Activated T-cell treated with anti-CD3 and anti-CD28 coated beads, Interleukin-2, amount 50 U/mL, for 24 hours (primary cell): ENCODE data around the gene SLC48A1.

ENCODE experiments used
- DNase-seq: peaks from one replicate; pipeline ENCODE4 v3.0.0-alpha.2; 2020
- H3K27ac Mint-ChIP-seq: 2 replicates; pipeline ENCODE4 v1.8.0; 2020; ENCODE audit warnings: mild to moderate bottlenecking, mixed read lengths
- H3K27me3 Mint-ChIP-seq: 2 replicates; pipeline ENCODE4 v1.8.0; 2020; ENCODE audit warnings: mixed read lengths
- H3K36me3 Mint-ChIP-seq: 2 replicates; pipeline ENCODE4 v1.8.0; 2020; ENCODE audit warnings: low read depth, mixed read lengths
- H3K4me1 Mint-ChIP-seq: 2 replicates; pipeline ENCODE4 v1.8.0; 2020; ENCODE audit warnings: low read depth, mixed read lengths
- H3K4me3 Mint-ChIP-seq: 2 replicates; pipeline ENCODE4 v1.8.0; 2020; ENCODE audit warnings: mild to moderate bottlenecking, moderate library complexity, mixed read lengths
- H3K9me3 Mint-ChIP-seq: 2 replicates; pipeline ENCODE4 v1.8.0; 2020; ENCODE audit warnings: mixed read lengths

Gene SLC48A1

DNA sequence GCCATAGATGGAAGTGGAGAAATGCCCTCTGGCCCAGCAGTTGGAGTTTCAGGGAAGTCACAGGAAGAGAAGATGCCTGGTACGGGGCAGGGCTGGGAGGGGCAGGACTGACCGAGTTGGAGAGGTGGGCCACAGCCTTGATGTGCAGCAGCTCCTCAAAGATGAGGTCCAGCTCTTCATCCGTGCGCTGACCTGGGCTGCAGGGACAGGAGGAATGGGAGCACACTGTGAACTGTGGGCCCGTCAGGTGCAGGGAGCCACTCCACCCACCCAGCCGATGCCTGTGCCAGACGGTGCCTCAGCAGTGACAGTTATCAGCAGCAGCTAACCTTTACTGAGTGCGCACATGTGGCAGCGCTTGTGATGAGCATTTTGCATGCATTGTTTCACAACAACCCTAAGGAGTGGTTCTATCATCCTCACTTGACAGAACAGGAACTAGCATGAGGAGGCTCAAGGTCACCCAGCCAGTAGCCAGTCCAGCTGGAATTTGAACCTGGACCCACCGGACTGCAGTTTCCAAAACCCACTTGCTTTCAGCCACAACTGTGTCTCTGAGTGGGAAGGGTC, 22.7 kb upstream of the SLC48A1 start:
- no peak overlapping the region for H3K27ac Mint-ChIP-seq
- H3K27me3 Mint-ChIP-seq: no peaks in the 10 kb centered on the region
- H3K9me3 Mint-ChIP-seq: no peaks in the 10 kb centered on the region
- H3K36me3 Mint-ChIP-seq: no peaks in the 10 kb centered on the region
- no peak overlapping the region for H3K4me3 Mint-ChIP-seq
- DNase-seq: no peak
- peaks cover 10% of the 10 kb centered on the region for H3K4me1 Mint-ChIP-seq

DNA sequence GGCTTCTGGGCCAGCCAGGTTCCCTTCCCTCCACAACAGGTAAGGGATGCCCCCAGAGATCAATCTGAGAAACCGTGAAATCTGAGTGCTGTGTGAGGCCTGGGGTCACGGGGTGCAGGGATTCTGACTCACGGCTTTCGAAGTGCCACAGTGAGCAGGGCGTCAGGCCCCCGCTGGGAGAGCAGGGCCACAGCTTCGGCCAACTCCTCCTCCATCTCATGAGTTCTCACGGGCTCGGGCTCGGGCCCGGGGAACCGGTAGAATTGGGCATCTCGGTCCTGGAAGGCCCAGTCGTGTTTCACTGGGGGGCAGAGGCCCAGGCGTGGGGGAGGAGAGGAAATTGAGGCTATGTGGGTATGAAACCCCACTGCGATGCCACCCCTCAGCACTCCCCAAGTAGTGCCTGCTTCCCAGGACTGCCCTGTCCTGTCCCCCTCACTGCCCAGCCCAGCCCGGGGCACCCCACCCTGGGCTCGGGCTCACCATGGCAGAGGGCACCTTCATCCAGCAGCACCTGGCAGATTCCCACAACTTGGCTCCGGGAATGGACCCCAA, 22.0 kb upstream of the SLC48A1 start:
- H3K27me3 Mint-ChIP-seq: no peaks in the 10 kb centered on the region
- H3K4me3 Mint-ChIP-seq: no peak overlapping the region
- H3K4me1 Mint-ChIP-seq: peaks cover 17% of the 10 kb centered on the region
- H3K27ac Mint-ChIP-seq: no peak overlapping the region
- no peak for DNase-seq
- H3K36me3 Mint-ChIP-seq: no peaks in the 10 kb centered on the region
- no peaks in the 10 kb centered on the region for H3K9me3 Mint-ChIP-seq

- Mint-ChIP-seq H3K27ac (no peak overlapping the region), H3K36me3 (no peaks in the 10 kb centered on the region), H3K4me1 (peaks cover 23% of the 10 kb centered on the region), H3K27me3 (no peaks in the 10 kb centered on the region), H3K4me3 (no peak overlapping the region), H3K9me3 (no peaks in the 10 kb centered on the region)
- DNase-seq: no peak
These were observed 21.5 kb upstream of the SLC48A1 start for GRCh38 chr12:47751561-47751960.

DNA sequence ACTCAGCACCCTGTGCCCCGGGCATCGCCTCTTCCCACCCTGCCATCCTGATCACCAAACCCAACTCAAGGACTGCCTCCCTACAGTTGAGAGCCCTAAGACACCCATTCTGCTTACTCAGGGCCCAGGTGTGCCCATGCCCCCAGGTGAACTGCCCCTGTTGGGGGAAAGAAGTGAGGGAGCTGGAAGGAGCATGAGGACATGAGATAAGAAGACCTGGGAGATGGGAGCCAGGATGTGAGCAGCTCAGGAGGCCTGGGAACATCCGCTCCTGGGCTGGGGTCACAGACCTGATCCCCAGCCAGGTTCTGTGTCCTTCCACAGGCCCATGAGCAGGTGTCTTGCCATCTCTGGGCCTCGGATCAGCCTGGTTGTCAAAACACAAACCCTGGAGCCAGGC, 20.9 kb upstream of the SLC48A1 start:
- Mint-ChIP-seq H3K36me3 (no peaks in the 10 kb centered on the region), H3K27me3 (no peaks in the 10 kb centered on the region), H3K9me3 (no peaks in the 10 kb centered on the region), H3K4me3 (no peak overlapping the region), H3K4me1 (peaks cover 25% of the 10 kb centered on the region), H3K27ac (no peak overlapping the region)
- DNase-seq: no peak

- DNase-seq: no peak
- no peaks in the 10 kb centered on the region for H3K27me3 Mint-ChIP-seq
- H3K9me3 Mint-ChIP-seq: no peaks in the 10 kb centered on the region
- peaks cover 29% of the 10 kb centered on the region for H3K4me1 Mint-ChIP-seq
- no peak overlapping the region for H3K4me3 Mint-ChIP-seq
- H3K27ac Mint-ChIP-seq: no peak overlapping the region
- no peaks in the 10 kb centered on the region for H3K36me3 Mint-ChIP-seq
These were observed 20.5 kb upstream of the SLC48A1 start for GRCh38 chr12:47752552-47752951.

GRCh38 chr12:47753021-47754001, 19.7 kb upstream of the SLC48A1 start:
- Mint-ChIP-seq H3K27ac (no peak overlapping the region), H3K36me3 (no peaks in the 10 kb centered on the region), H3K4me1 (peaks cover 33% of the 10 kb centered on the region), H3K4me3 (no peak overlapping the region), H3K9me3 (no peaks in the 10 kb centered on the region), H3K27me3 (no peaks in the 10 kb centered on the region)
- no peak for DNase-seq

DNA sequence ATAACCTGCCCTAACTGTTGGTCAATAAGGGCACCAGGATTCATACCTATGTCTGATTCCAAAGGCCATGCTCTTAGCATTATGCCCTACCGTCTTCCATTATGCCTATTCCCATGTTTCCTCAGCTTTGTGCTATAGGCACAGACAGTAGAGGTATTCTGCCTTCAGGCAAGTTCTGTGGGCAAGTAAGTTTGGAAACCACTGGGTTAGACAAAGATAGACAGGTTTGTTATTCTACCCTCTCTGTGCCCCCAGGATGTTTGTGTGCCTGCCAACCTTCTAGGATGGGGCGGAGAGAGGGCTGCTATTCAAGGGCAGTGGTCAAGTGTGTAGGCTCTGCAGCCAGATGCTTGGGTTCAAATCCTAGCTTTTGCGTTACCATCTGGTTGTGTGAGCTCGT, 18.9 kb upstream of the SLC48A1 start:
- H3K27ac Mint-ChIP-seq: no peak overlapping the region
- no peaks in the 10 kb centered on the region for H3K9me3 Mint-ChIP-seq
- no peak for DNase-seq
- no peaks in the 10 kb centered on the region for H3K36me3 Mint-ChIP-seq
- no peaks in the 10 kb centered on the region for H3K27me3 Mint-ChIP-seq
- H3K4me3 Mint-ChIP-seq: no peak overlapping the region
- H3K4me1 Mint-ChIP-seq: peaks cover 39% of the 10 kb centered on the region

- peaks cover 42% of the 10 kb centered on the region for H3K4me1 Mint-ChIP-seq
- no peaks in the 10 kb centered on the region for H3K27me3 Mint-ChIP-seq
- no peaks in the 10 kb centered on the region for H3K9me3 Mint-ChIP-seq
- H3K36me3 Mint-ChIP-seq: no peaks in the 10 kb centered on the region
- H3K27ac Mint-ChIP-seq: no peak overlapping the region
- no peak for DNase-seq
- H3K4me3 Mint-ChIP-seq: no peak overlapping the region
These were observed 18.2 kb upstream of the SLC48A1 start for GRCh38 chr12:47754881-47755280.

DNA sequence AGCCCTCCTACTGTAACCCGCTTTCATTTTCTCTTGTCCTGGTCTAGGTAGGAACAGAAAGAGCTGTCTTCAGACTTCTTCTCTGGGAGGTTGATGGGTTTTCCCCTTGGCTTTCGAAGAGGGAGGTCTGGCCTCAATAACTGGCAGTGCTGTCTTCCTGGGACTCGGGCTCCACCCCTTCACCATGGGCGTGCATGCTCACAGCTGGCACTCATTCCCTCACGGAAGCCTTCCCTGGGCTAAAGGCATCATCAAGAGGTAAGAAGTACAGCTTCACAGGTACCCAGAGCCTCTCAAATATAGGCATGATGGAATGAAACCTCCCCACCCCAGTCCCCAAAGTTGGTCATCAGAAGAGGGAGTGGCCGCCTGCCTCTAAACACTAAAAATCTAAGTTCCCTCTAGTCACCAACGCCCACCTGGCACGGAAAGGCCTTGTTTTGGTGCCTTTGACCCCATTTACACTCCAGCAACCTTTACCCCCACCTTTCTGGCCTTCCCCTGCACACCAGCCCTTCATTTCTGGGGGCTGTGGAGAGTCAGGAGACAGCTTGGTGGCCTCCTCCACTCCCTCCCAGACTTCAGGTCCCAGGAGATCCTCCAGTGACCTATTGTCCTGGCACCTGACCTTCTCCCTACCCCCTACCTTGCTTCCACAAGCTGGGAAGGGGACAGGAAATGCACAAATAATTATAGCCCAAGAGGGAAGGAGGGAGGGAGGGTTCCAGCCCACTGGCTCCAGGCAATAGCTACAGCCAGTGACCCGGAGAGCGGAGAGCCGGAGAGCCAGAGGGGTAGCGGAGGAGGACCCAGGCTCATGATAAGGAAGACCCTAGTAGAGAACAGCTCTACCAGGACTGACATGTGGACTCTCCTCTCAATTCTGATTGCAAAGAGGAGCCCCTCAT, 17.1 kb upstream of the SLC48A1 start:
- H3K27me3 Mint-ChIP-seq: no peaks in the 10 kb centered on the region

GRCh38 chr12:47757364-47757839, 15.6 kb upstream of the SLC48A1 start:
- no peaks in the 10 kb centered on the region for H3K9me3 Mint-ChIP-seq
- no peak overlapping the region for H3K4me3 Mint-ChIP-seq
- H3K36me3 Mint-ChIP-seq: no peaks in the 10 kb centered on the region
- peaks cover 44% of the 10 kb centered on the region for H3K4me1 Mint-ChIP-seq
- no peaks in the 10 kb centered on the region for H3K27me3 Mint-ChIP-seq
- DNase-seq: peak; percentile 35
- H3K27ac Mint-ChIP-seq: peak overlapping the region; percentile 31

More for the DNA sequence above, 17.1 kb upstream of the SLC48A1 start:
- H3K4me1 Mint-ChIP-seq: peaks cover 42% of the 10 kb centered on the region
- peak overlapping the region; percentile 24 for H3K27ac Mint-ChIP-seq
- H3K9me3 Mint-ChIP-seq: no peaks in the 10 kb centered on the region
- H3K4me3 Mint-ChIP-seq: peak overlapping the region; percentile 5
- DNase-seq: peak; percentile 57
- no peaks in the 10 kb centered on the region for H3K36me3 Mint-ChIP-seq

DNA sequence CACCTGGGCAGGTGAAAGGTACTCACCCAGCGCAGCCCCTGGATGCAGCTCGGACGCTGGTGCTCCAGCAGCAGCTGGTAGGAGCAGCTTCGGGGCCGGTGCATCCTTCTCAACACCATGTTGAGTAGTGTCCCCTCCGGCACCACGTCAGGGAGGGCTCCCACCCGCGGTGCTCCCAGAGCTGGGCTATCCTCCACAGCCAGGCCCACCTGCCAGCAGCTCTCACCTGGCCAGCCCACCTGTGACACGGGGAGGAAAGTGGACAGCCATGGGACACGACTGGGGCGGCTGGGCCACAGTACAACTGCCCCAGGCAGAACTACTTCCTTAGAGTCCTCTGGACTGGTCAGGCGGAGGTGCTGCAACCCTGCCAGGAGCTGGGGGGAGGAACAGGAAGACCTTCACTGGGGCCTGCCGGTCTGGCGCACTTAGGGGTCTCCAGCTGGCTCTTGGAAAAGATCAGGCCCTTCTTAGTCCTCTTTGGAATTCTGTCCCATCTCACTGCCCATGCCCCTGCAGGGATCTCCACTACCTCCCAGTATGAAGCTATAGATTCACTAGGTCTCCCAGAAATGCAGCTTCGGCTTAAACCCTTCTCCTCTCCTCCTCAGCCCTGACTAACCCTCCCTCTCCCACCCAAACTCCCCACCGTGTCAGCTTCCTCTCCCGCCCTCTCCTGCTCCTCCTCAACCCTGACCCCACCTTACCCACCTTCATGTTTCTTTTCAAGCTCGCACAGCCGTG, 15.0 kb upstream of the SLC48A1 start:
- H3K9me3 Mint-ChIP-seq: no peaks in the 10 kb centered on the region
- no peaks in the 10 kb centered on the region for H3K27me3 Mint-ChIP-seq
- no peak for DNase-seq
- peak overlapping the region; percentile 38 for H3K4me3 Mint-ChIP-seq
- H3K36me3 Mint-ChIP-seq: no peaks in the 10 kb centered on the region
- peak overlapping the region; percentile 31 for H3K27ac Mint-ChIP-seq
- H3K4me1 Mint-ChIP-seq: peaks cover 44% of the 10 kb centered on the region

GRCh38 chr12:47758584-47758833, 14.5 kb upstream of the SLC48A1 start:
- no peak overlapping the region for H3K27ac Mint-ChIP-seq
- no peaks in the 10 kb centered on the region for H3K9me3 Mint-ChIP-seq
- H3K36me3 Mint-ChIP-seq: no peaks in the 10 kb centered on the region
- peaks cover 44% of the 10 kb centered on the region for H3K4me1 Mint-ChIP-seq
- DNase-seq: no peak
- peak overlapping the region; percentile 38 for H3K4me3 Mint-ChIP-seq
- H3K27me3 Mint-ChIP-seq: no peaks in the 10 kb centered on the region

DNA sequence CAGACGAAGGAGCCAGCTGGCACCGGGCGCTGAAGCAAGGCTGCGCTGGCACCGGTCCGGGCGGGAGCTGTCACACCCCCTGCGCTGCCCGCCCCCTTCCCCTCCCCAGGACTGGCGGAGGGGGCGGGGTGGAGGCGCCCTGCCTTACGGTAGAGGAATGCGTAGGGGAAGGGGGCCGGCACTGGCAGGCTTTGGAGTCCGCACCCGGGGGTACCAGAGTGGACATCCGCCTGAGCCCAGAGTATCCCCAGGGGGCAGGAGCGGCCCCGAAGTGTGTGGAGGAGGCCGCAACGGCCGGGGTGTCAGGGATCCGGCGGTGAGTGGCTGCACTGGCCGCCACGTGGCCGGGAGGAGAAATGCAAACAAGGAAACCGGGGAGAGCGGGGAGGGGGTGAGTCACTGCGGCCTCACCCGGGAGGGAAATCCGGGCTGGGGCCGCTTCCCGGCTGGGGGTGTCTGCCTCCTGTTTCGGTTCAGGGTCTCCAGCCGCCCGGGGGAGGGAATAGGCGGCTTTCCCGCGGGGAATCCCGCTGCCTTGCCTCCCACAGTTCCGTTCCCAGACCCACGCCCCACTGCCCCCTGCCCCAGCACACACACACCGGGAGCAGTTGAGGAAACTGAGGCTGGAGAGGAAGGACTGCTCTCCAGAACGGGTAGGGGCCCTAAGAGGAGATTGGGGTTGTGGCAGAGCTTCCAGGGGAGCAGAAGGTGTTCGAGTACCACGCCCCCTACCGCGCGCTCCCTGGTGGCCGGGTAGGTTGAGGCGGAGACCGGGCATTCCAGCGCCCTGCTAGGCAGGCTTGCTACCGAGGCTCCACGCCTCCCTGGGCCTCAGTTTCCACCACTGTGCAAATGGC, 14.0 kb upstream of the SLC48A1 start, which contains the start of gene RAPGEF3:
TSS of gene RAPGEF3 (minus strand) at position 47 of the 857 bp plus-strand sequence. CDS start 324 bp downstream, outside the sequence.
- no peaks in the 10 kb centered on the region for H3K36me3 Mint-ChIP-seq
- no peaks in the 10 kb centered on the region for H3K27me3 Mint-ChIP-seq
- peak within 1 kb of the TSS; percentile 75 for H3K4me3 Mint-ChIP-seq
- peak; percentile 82 for DNase-seq
- peaks cover 44% of the 10 kb centered on the region for H3K4me1 Mint-ChIP-seq
- H3K9me3 Mint-ChIP-seq: no peaks in the 10 kb centered on the region
- H3K27ac Mint-ChIP-seq: peak within 1 kb of the TSS; percentile 80
